Endodermal cell (in vitro differentiated cells): Measurements from ENCODE around the gene CARMIL3. TPM values are rescaled to one million over a fixed set of nuclear protein-coding genes. Genes with fewer than 3 reads are reported as not detected.

Experiments used
- DNase-seq: peaks from one replicate; pipeline ENCODE4 v3.0.0-alpha.2; 2017
- H3K27ac ChIP-seq: 2 replicates; pipeline ENCODE4 v1.5.1; 2013; ENCODE audit warnings: mild to moderate bottlenecking, low read depth, low read length, moderate library complexity
- H3K27me3 ChIP-seq: 2 replicates; pipeline ENCODE4 v1.6.1; 2013; ENCODE audit warnings: mild to moderate bottlenecking, low read length, moderate library complexity; ENCODE audit not compliant: insufficient read depth, control insufficient read depth, poor library complexity, severe bottlenecking
- H3K36me3 ChIP-seq: 2 replicates; pipeline ENCODE4 v1.7.0; 2013; ENCODE audit warnings: mild to moderate bottlenecking, low read length, moderate library complexity; ENCODE audit not compliant: control insufficient read depth, insufficient read depth
- H3K4me1 ChIP-seq: one replicate; pipeline ENCODE4 v1.7.0; 2013; ENCODE audit warnings: low read length; ENCODE audit not compliant: control insufficient read depth, insufficient read depth
- H3K4me3 ChIP-seq: 2 replicates; pipeline ENCODE4 v1.5.1; 2013; ENCODE audit warnings: mild to moderate bottlenecking, low read length, moderate library complexity
- H3K9ac ChIP-seq: 2 replicates; pipeline ENCODE4 v1.6.1; 2013; ENCODE audit warnings: mild to moderate bottlenecking, low read length, moderate library complexity; ENCODE audit not compliant: poor library complexity, severe bottlenecking; ENCODE audit errors: extremely low read depth
- H3K9me3 ChIP-seq: 2 replicates; pipeline ENCODE4 v1.6.1; 2013; ENCODE audit warnings: mild to moderate bottlenecking, low read length, moderate library complexity; ENCODE audit not compliant: control insufficient read depth
- H3K27ac Mint-ChIP-seq: 2 replicates; pipeline ENCODE4 v1.8.0; 2020; ENCODE audit warnings: mixed read lengths
- H3K27me3 Mint-ChIP-seq: 2 replicates; pipeline ENCODE4 v1.8.0; 2021; ENCODE audit warnings: mild to moderate bottlenecking, mixed read lengths; ENCODE audit not compliant: insufficient read depth
- H3K36me3 Mint-ChIP-seq: 2 replicates; pipeline ENCODE4 v1.8.0; 2020; ENCODE audit warnings: low read depth, mixed read lengths
- H3K4me1 Mint-ChIP-seq: 2 replicates; pipeline ENCODE4 v1.8.0; 2020; ENCODE audit warnings: mixed read lengths
- H3K4me3 Mint-ChIP-seq: 2 replicates; pipeline ENCODE4 v1.8.0; 2020; ENCODE audit warnings: mild to moderate bottlenecking, moderate library complexity, mixed read lengths
- H3K9me3 Mint-ChIP-seq: 2 replicates; pipeline ENCODE4 v1.8.0; 2020; ENCODE audit warnings: mild to moderate bottlenecking, mixed read lengths
- CTCF ChIP-seq: fragments of 200-600 bp; sonication (generic); conservative IDR thresholded peaks from 2 replicates; pipeline ENCODE4 v1.5.0; 2021; ENCODE audit warnings: antibody characterized with exemption, mild to moderate bottlenecking
- WGBS, 2 experiments: methylation state at CpG; one replicate each; pipeline versions ENCODE4 v1.1.5 to v1.1.7; 2013; ENCODE audit warnings: missing lambda C conversion rate in 2 of 2, mixed read lengths in 1 of 2; ENCODE audit not compliant: insufficient coverage in 1 of 2, insufficient read length in 1 of 2; 5-methylcytosine and 5-hydroxymethylcytosine counted together
- total RNA-seq, 2 donors: library from RNA; stranded (reverse); fragmentation: NEBNext Ultra II Directional in 1 of 2; extraction: Animal tissue kit (Norgen Biotek cat#: 25700) in 1 of 2; gene quantifications; 2 replicates in 1 of 2; 3 replicates in 1 of 2; pipeline ENCODE4 v1.2.1, GENCODE V29; 2021

Gene CARMIL3
- total RNA-seq, 2 donors from 2014 or later, result 2.1 to 4.4 TPM

- Histone ChIP-seq H3K27ac (no peak overlapping the region), H3K36me3 (peaks cover 8% of the 10 kb centered on the region), H3K9me3 (peaks cover 21% of the 10 kb centered on the region), H3K9ac (no peak overlapping the region), H3K4me3 (no peak overlapping the region), H3K4me1 (no peaks in the 10 kb centered on the region), H3K27me3 (no peaks in the 10 kb centered on the region)
- H3K4me1 Mint-ChIP-seq, result peaks cover 3% of the 10 kb centered on the region
- H3K27me3 Mint-ChIP-seq, result no peaks in the 10 kb centered on the region
- H3K4me3 Mint-ChIP-seq, result no peak overlapping the region
- H3K27ac Mint-ChIP-seq, result no peak overlapping the region
- H3K9me3 Mint-ChIP-seq, result peaks cover 25% of the 10 kb centered on the region
- peaks cover 20% of the 10 kb centered on the region for H3K36me3 Mint-ChIP-seq
- no peak for DNase-seq
- 46 to 52% methylated on average over 3 to 5 of the region's 5 CpGs for WGBS, 2 experiments
- no peak for TF ChIP-seq CTCF
These were observed 56.6 kb downstream of the CARMIL3 start for GRCh38 chr14:24108336-24108874.

GRCh38 chr14:24110060-24110459 lies 58.3 kb downstream of the CARMIL3 start:
- Histone ChIP-seq H3K36me3 (no peaks in the 10 kb centered on the region), H3K9ac (no peak overlapping the region), H3K4me1 (no peaks in the 10 kb centered on the region), H3K9me3 (peaks cover 5% of the 10 kb centered on the region), H3K27me3 (no peaks in the 10 kb centered on the region), H3K27ac (no peak overlapping the region), H3K4me3 (no peak overlapping the region)
- no peak for TF ChIP-seq CTCF
- H3K27me3 Mint-ChIP-seq, result no peaks in the 10 kb centered on the region
- 94 to 97% methylated on average over 5 to 9 of the region's 9 CpGs for WGBS, 2 experiments
- peaks cover 7% of the 10 kb centered on the region for H3K36me3 Mint-ChIP-seq
- no peak for DNase-seq
- H3K4me3 Mint-ChIP-seq, result no peak overlapping the region
- H3K27ac Mint-ChIP-seq, result no peak overlapping the region
- H3K4me1 Mint-ChIP-seq, result peaks cover 3% of the 10 kb centered on the region
- H3K9me3 Mint-ChIP-seq, result peaks cover 11% of the 10 kb centered on the region

GRCh38 chr14:24110523-24110922 lies 58.7 kb downstream of the CARMIL3 start:
- H3K27me3 Mint-ChIP-seq, result no peaks in the 10 kb centered on the region
- no peak overlapping the region for H3K4me3 Mint-ChIP-seq
- Histone ChIP-seq H3K27ac (no peak overlapping the region), H3K9me3 (no peaks in the 10 kb centered on the region), H3K9ac (no peak overlapping the region), H3K4me1 (no peaks in the 10 kb centered on the region), H3K27me3 (no peaks in the 10 kb centered on the region), H3K36me3 (no peaks in the 10 kb centered on the region), H3K4me3 (no peak overlapping the region)
- 93% methylated on average over 1 of the region's 1 CpG; no CpG with 5 or more reads in 1 of the 2 experiments for WGBS, 2 experiments
- DNase-seq, result no peak
- TF ChIP-seq CTCF, result no peak
- H3K27ac Mint-ChIP-seq, result no peak overlapping the region
- peaks cover 6% of the 10 kb centered on the region for H3K4me1 Mint-ChIP-seq
- peaks cover 6% of the 10 kb centered on the region for H3K9me3 Mint-ChIP-seq
- peaks cover 4% of the 10 kb centered on the region for H3K36me3 Mint-ChIP-seq
